Measurements from ENCODE around the gene PRSS50.

DNA sequence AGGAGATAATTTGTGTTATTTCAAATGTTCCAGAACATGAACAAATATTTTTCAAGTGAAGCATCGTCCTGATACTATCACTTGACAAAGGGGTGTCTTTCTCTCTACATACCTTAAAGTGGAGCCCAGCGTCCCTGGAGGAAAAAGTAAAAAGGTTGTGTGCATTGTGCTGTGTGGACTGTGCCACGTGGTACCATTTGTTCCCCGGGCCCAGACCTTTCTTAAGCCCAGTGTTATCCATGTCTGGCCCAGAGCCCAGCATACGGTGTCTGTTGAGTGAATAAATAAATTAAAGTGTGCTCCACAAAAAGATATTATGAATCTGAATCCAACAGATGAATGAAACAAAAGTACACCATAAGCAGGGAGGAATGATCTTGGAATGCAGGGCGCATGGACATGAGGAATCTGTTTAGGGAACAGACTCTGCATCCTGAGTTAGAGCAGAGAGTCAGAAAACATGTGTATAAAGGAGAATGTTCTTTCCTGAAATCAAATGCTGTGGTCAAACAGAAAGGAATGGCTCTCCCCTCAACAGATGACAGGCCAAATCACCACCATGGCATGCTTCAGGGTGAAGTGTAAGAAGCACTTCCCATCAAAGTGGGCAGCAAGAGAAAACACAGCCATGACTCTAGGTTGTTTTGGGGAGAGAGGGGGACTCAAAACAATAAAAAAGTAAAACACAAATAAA lies 8.1 kb upstream of the PRSS50 start:
- no peak for TF ChIP-seq CTCF (conservative IDR thresholded peaks at IDR 0.05 in 1 of 2, IDR thresholded peaks at IDR 0.05 in 1 of 2; ENCODE audit: extremely low read depth in 1 of 2, insufficient read depth in 1 of 2, low read depth in 1 of 2, low read length in 2 of 2)
- TF ChIP-seq EZH2 (IDR thresholded peaks at IDR 0.05; ENCODE audit: borderline replicate concordance, low read length), result no peak

Measured in mammary epithelial cell (primary cell).